Measurements from ENCODE around the gene PSMD12.

The PSMD12 gene

GRCh38 chr17:67376415-67376736 is 10.0 kb upstream of the PSMD12 start:
- peak overlapping the region; percentile 83 for H3K27ac ChIP-seq
- TF ChIP-seq, protein P1, sequence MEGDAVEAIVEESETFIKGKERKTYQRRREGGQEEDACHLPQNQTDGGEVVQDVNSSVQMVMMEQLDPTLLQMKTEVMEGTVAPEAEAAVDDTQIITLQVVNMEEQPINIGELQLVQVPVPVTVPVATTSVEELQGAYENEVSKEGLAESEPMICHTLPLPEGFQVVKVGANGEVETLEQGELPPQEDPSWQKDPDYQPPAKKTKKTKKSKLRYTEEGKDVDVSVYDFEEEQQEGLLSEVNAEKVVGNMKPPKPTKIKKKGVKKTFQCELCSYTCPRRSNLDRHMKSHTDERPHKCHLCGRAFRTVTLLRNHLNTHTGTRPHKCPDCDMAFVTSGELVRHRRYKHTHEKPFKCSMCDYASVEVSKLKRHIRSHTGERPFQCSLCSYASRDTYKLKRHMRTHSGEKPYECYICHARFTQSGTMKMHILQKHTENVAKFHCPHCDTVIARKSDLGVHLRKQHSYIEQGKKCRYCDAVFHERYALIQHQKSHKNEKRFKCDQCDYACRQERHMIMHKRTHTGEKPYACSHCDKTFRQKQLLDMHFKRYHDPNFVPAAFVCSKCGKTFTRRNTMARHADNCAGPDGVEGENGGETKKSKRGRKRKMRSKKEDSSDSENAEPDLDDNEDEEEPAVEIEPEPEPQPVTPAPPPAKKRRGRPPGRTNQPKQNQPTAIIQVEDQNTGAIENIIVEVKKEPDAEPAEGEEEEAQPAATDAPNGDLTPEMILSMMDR (conservative IDR thresholded peaks at IDR 0.05; ENCODE audit: low read depth, low read length), result no peak
- no peaks in the 10 kb centered on the region for H3K27me3 ChIP-seq (ENCODE audit: insufficient read depth, low read depth)
- no peak overlapping the region for H3K4me3 ChIP-seq (IDR thresholded peaks at IDR 0.05; ENCODE audit: insufficient read depth, low read depth, low read length)
- no peaks in the 10 kb centered on the region for H3K36me3 ChIP-seq (ENCODE audit: insufficient read depth)
- peak overlapping the region; percentile 84 for H3K9ac ChIP-seq
- peaks cover 28% of the 10 kb centered on the region for H3K4me1 ChIP-seq (ENCODE audit: low read depth, poor library complexity, severe bottlenecking)
- no peaks in the 10 kb centered on the region for H4K20me1 ChIP-seq (ENCODE audit: insufficient read depth)
- H3K4me2 ChIP-seq, result peak overlapping the region; percentile 99
- peaks cover 38% of the 10 kb centered on the region; the same call in 1 of the 2 replicates for H3K79me2 ChIP-seq (ENCODE audit: insufficient read depth, low read depth)
- peak overlapping the region; percentile 98 for H2AFZ ChIP-seq (ENCODE audit: low read depth)

DNA sequence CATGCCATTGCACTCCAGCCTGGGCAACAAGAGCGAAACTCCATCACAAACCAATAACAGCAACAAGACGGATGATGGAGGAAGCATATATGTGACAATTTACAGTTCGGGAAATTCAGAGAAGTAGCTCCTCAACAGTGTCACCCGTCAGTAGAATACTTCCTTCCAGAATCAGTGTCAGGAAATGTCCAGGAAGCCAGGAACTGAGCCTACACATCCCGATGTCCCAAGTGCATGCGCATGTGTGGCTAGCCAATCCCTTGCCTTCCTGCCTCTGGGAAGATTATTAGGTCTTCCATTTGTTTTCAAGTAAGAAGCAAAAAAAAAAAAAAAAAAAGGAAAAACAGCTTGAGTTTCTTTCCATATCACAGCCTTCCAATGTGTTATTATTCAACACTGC is 9.3 kb upstream of the PSMD12 start:
- Histone ChIP-seq H3K4me3 (IDR thresholded peaks at IDR 0.05; ENCODE audit: insufficient read depth, low read depth, low read length) (no peak overlapping the region), H3K36me3 (ENCODE audit: insufficient read depth) (no peaks in the 10 kb centered on the region), H2AFZ (ENCODE audit: low read depth) (no peak overlapping the region), H3K27me3 (ENCODE audit: insufficient read depth, low read depth) (no peaks in the 10 kb centered on the region), H3K9ac (no peak overlapping the region; the same call in 1 of the 2 replicates), H3K4me2 (peak overlapping the region; percentile 99), H3K79me2 (ENCODE audit: insufficient read depth, low read depth) (peaks cover 31% of the 10 kb centered on the region; the same call in 1 of the 2 replicates), H3K4me1 (ENCODE audit: low read depth, poor library complexity, severe bottlenecking) (peaks cover 28% of the 10 kb centered on the region), H3K27ac (no peak overlapping the region), H4K20me1 (ENCODE audit: insufficient read depth) (no peaks in the 10 kb centered on the region)
- TF ChIP-seq, protein P1 (conservative IDR thresholded peaks at IDR 0.05; ENCODE audit: low read depth, low read length), result no peak

- no peak overlapping the region for H3K4me3 ChIP-seq (IDR thresholded peaks at IDR 0.05; ENCODE audit: insufficient read depth, low read depth, low read length)
- H3K27me3 ChIP-seq (ENCODE audit: insufficient read depth, low read depth), result no peaks in the 10 kb centered on the region
- H3K36me3 ChIP-seq (ENCODE audit: insufficient read depth), result no peaks in the 10 kb centered on the region
- H3K27ac ChIP-seq, result no peak overlapping the region
- peaks cover 28% of the 10 kb centered on the region for H3K4me1 ChIP-seq (ENCODE audit: low read depth, poor library complexity, severe bottlenecking)
- H4K20me1 ChIP-seq (ENCODE audit: insufficient read depth), result no peaks in the 10 kb centered on the region
- peak overlapping the region; percentile 47 for H3K4me2 ChIP-seq
- TF ChIP-seq, protein P1 (conservative IDR thresholded peaks at IDR 0.05; ENCODE audit: low read depth, low read length), result no peak
- peaks cover 25% of the 10 kb centered on the region; the same call in 1 of the 2 replicates for H3K79me2 ChIP-seq (ENCODE audit: insufficient read depth, low read depth)
- 0 out of 2 replicates have a peak overlapping the region, but pooled peaks have one; percentile 38 for H2AFZ ChIP-seq (ENCODE audit: low read depth)
- H3K9ac ChIP-seq, result no peak overlapping the region
Measured at GRCh38 chr17:67375054-67375427, 8.7 kb upstream of the PSMD12 start.

DNA sequence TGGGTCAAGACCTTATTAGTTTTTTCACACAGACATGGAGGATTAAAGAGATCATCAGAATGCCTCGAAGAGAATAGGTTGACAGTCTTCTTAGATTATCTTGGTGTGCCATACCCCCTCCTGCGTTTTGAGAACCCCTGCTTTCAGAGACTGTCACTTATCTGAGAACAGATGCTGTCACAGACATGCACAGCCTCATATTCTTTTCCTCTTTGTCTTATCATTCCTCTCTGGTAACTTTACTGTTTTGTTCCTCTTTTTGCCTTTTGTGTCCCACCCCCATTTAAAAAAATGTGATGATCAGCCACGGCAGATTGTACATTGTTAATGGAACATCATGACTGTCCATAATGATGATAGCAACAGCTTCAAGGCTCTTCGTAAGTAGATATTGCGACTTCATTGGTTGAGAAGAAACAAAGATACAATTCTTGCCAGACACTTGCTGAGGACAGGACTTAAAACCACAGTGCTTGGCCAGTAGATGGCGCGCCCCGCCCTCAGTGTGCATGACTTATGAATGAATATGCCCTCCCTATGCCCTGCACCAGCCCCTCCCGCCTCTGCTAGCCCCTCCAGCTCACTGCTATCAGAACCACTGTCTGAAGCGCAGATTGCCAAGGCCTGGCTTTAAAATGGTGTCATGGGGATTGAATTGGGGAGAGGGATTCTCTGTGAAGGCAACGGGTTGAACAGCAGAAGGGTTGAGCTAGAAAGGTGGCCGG is 8.1 kb upstream of the PSMD12 start:
- TF ChIP-seq, protein P1 (conservative IDR thresholded peaks at IDR 0.05; ENCODE audit: low read depth, low read length), result peak; percentile 75
- H3K4me2 ChIP-seq, result peak overlapping the region; percentile 47
- H3K4me3 ChIP-seq (IDR thresholded peaks at IDR 0.05; ENCODE audit: insufficient read depth, low read depth, low read length), result no peak overlapping the region
- H3K27me3 ChIP-seq (ENCODE audit: insufficient read depth, low read depth), result no peaks in the 10 kb centered on the region
- peaks cover 28% of the 10 kb centered on the region for H3K4me1 ChIP-seq (ENCODE audit: low read depth, poor library complexity, severe bottlenecking)
- no peaks in the 10 kb centered on the region for H4K20me1 ChIP-seq (ENCODE audit: insufficient read depth)
- no peaks in the 10 kb centered on the region for H3K36me3 ChIP-seq (ENCODE audit: insufficient read depth)
- peaks cover 19% of the 10 kb centered on the region; the same call in 1 of the 2 replicates for H3K79me2 ChIP-seq (ENCODE audit: insufficient read depth, low read depth)
- peak overlapping the region; percentile 38; the same call in 1 of the 2 replicates for H2AFZ ChIP-seq (ENCODE audit: low read depth)
- no peak overlapping the region for H3K9ac ChIP-seq
- no peak overlapping the region for H3K27ac ChIP-seq
